ENCODE data around the gene CDT1. TPM values are rescaled to one million over a fixed set of nuclear protein-coding genes. Genes with fewer than 3 reads are reported as not detected.

Gene CDT1
- total RNA-seq, 4 donors from 2014 or later = 0.31 to 2.5 (median 0.42) TPM; not detected in 1

DNA sequence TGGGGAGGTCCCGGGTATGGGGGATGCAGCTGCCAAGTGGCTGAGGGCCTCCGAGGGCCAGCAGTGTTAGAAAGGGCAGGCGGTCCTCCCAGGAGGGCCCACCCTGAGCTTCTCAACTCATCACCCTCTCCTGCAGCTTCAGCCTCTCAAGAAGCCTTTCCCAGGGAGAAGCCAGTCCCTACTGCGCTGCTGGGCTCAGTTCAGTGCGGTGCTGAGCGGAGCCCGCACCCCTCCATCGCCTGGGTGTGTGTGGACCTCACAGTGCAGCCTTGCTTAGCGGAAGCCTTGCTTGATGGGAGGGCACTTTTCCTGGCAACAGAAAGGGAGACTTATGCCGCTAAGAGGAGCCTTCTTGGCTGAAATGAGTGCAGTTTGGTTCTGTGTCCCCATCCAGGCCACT, 11.6 kb downstream of the CDT1 start:
- Histone ChIP-seq H3K4me1 (peaks cover 11 to 15% of the 10 kb centered on the region in 2 donors), H3K9me3 (no peaks in the 10 kb centered on the region), H3K4me3 (no peak overlapping the region), H3K27me3 (no peaks in the 10 kb centered on the region), H3K36me3 (no peaks in the 10 kb centered on the region), H3K27ac (no peak overlapping the region)
- ATAC-seq = no peak
- TF ChIP-seq POLR2A (IDR thresholded peaks at IDR 0.05) = no peak
- TF ChIP-seq, protein P1, sequence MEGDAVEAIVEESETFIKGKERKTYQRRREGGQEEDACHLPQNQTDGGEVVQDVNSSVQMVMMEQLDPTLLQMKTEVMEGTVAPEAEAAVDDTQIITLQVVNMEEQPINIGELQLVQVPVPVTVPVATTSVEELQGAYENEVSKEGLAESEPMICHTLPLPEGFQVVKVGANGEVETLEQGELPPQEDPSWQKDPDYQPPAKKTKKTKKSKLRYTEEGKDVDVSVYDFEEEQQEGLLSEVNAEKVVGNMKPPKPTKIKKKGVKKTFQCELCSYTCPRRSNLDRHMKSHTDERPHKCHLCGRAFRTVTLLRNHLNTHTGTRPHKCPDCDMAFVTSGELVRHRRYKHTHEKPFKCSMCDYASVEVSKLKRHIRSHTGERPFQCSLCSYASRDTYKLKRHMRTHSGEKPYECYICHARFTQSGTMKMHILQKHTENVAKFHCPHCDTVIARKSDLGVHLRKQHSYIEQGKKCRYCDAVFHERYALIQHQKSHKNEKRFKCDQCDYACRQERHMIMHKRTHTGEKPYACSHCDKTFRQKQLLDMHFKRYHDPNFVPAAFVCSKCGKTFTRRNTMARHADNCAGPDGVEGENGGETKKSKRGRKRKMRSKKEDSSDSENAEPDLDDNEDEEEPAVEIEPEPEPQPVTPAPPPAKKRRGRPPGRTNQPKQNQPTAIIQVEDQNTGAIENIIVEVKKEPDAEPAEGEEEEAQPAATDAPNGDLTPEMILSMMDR (IDR thresholded peaks at IDR 0.05 in 4 of 5, conservative IDR thresholded peaks at IDR 0.05 in 1 of 5) = no peak
- DNase-seq = no peak
- in situ Hi-C loops (cut with MboI; ENCODE audit: low sequenced_read_pairs in 4 of 4) (no loop called here), intact Hi-C loops (cut with DNase I; ENCODE audit: low total_unique reads) (loop anchor here (10.0 kb wide), 2 partner anchors 280 to 950 kb away; partner anchors contain the start of genes ACSF3 and SLC7A5)

DNA sequence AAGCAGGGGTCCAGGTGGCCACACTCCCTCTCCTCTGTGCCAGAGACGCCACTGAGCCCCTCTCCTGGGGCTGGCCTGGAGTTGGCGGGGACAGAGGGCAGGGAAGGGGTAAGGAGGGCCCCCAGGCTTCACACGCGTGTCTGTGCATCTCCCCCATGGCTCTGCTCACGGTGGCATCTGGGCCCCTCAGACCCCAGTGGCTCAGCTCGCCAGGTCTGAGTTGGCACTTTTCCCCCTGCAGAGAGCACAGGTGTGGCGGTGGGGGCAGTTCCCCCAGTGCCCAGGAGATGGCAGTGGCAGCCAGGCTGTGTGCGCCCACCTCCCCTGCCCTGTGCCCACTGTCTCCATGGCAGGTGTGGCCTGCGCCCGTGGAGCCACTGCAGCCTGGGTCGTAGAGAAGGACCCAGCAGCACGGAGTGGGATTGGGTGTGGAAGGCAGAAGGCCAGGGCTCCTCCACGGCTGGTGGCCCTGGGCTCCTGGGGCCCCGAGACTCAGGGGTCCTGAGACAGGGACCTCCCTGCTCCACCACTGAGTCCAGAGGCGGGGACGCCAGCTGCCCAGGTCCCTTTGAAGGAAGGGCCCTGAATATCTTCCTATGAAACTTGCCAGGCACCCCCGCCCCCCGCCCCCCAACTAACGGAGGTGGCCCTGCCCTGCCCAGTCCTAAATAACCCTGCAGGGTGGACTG, 12.5 kb downstream of the CDT1 start:
- intact Hi-C loops (cut with DNase I; ENCODE audit: low total_unique reads) = loop anchor here (10.0 kb wide), 2 partner anchors 279 to 951 kb away; partner anchors contain the start of genes ACSF3 and SLC7A5
- TF ChIP-seq, protein P1 (IDR thresholded peaks at IDR 0.05 in 4 of 5, conservative IDR thresholded peaks at IDR 0.05 in 1 of 5) = peak; percentile 38 to 82 (median 77)
- no peak for TF ChIP-seq POLR2A (IDR thresholded peaks at IDR 0.05)
- ATAC-seq = no peak

DNA sequence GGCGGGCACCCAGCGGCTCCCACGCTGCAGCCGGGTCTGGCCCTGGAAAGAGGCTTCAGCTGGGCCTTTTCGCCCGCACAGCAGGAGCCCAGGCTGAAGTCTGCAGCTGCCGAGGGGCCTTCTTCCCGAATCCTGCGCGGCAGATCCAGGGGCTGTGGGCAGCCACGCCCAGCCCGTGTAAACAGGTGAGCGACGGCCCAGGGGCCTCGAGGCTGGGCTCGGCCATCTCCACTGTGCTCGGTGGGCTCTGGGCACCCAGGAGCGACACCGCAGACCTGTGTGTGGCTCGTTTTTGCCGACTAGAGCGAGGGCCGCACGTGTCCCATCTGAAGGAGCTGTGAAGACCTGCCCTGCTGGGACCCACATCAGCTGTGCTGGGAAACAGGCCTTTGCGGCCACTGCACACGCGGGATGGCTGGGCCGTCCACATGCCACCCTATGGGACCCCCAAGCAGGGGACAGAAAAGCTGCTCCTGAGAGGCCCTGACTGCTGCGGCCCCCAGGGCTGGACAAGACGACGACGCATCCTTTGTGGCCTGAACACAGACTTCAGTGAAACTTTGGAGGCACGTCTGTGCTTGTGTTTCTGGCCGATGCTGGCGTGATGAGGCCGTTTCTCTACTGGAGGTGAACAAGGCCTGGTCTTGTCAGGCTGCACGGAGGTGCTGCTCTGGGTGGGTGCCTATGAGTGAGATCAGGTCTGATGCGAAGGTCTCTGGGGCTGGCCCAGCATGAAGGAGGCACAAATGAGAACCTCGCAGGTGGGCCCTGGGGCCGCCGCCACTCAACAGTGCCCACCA, 13.3 kb downstream of the CDT1 start:
- H3K27ac ChIP-seq = no peak overlapping the region

More for the DNA sequence above, 12.5 kb downstream of the CDT1 start:
- H3K27ac ChIP-seq = no peak overlapping the region
- H3K4me3 ChIP-seq = no peak overlapping the region
- H3K36me3 ChIP-seq = no peaks in the 10 kb centered on the region
- no peaks in the 10 kb centered on the region for H3K9me3 ChIP-seq
- no peak for DNase-seq
- no peaks in the 10 kb centered on the region for H3K27me3 ChIP-seq
- peaks cover 3 to 7% of the 10 kb centered on the region in 2 donors for H3K4me1 ChIP-seq
- in situ Hi-C loops (cut with MboI; ENCODE audit: low sequenced_read_pairs in 4 of 4) = no loop called here

DNA sequence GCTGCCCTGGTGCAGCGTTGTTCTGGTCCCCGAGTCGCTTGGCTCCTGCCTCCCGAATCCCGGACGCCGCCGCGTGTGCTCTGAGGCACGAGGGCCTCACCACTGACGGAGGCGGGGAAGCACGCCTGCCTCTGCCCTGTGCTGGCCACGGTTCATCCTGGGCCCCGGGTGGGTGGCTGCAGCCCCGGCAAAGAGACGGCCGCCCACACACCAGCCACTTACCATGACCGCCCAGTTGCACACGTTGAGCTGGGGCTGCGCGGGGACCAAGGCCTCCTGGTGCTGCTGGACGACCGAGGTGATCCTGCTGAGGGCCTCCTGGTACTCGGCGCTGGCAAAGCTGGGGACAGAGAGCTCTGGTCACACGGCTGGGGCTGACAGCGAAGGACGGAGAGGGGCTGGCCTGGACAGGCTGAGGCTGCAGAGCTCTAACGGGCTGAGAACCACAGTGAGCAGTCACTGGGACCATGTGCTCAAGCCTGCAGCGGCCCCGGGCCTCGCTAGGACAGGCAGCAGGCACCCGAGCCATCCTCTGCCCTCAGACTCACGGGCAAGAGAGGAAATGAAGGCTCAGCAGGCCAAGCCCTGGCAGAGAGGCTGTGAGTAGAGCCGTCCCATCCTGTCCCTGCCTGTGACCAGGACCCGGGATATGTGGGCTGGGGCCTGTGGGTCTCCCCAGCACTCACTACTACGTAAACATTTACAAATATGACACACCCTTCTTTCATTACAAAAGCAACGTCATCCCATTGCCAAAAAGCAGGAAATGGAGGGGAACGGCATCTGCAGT, 14.4 kb downstream of the CDT1 start:
- no peak for TF ChIP-seq POLR2A (IDR thresholded peaks at IDR 0.05)
- TF ChIP-seq, protein P1 (IDR thresholded peaks at IDR 0.05 in 4 of 5, conservative IDR thresholded peaks at IDR 0.05 in 1 of 5) = no peak
- Histone ChIP-seq H3K27me3 (no peaks in the 10 kb centered on the region), H3K9me3 (no peaks in the 10 kb centered on the region), H3K27ac (no peak overlapping the region), H3K36me3 (peaks cover 0 to 7% of the 10 kb centered on the region in 2 donors), H3K4me3 (no peak overlapping the region), H3K4me1 (peaks cover 0 to 3% of the 10 kb centered on the region in 2 donors)
- DNase-seq (no peak), ATAC-seq (no peak)
- in situ Hi-C loops (cut with MboI; ENCODE audit: low sequenced_read_pairs in 4 of 4) = no loop called here
- intact Hi-C loops (cut with DNase I; ENCODE audit: low total_unique reads) = loop anchor here (10.0 kb wide), 2 partner anchors 277 to 953 kb away; partner anchors contain the start of genes ACSF3 and SLC7A5

More for the DNA sequence above, 13.3 kb downstream of the CDT1 start:
- TF ChIP-seq, protein P1 (IDR thresholded peaks at IDR 0.05 in 4 of 5, conservative IDR thresholded peaks at IDR 0.05 in 1 of 5) = no peak
- TF ChIP-seq POLR2A (IDR thresholded peaks at IDR 0.05) = no peak
- Histone ChIP-seq H3K4me3 (no peak overlapping the region), H3K9me3 (no peaks in the 10 kb centered on the region), H3K4me1 (peaks cover 0 to 6% of the 10 kb centered on the region in 2 donors), H3K27me3 (no peaks in the 10 kb centered on the region), H3K36me3 (no peaks in the 10 kb centered on the region)
- ATAC-seq (no peak), DNase-seq (no peak)
- in situ Hi-C loops (cut with MboI; ENCODE audit: low sequenced_read_pairs in 4 of 4) = no loop called here
- intact Hi-C loops (cut with DNase I; ENCODE audit: low total_unique reads) = loop anchor here (10.0 kb wide), 2 partner anchors 278 to 952 kb away; partner anchors contain the start of genes ACSF3 and SLC7A5
